PC-9 (cell line): ENCODE data around the gene RGS19. TPM values are rescaled to one million over a fixed set of nuclear protein-coding genes. Genes with fewer than 3 reads are reported as not detected.

Source experiments
- BruUV-seq: library from RNA; stranded (reverse); fragments of 400-500 nt; replicated peaks from 2 replicates; lab custom pipeline; 2021; lab: Mats Ljungman, UMichigan
- CTCF ChIA-PET: fragments of 300-600 bp; sonication (Branson Sonifier 250); formaldehyde crosslinking; loops from one replicate; lab custom pipeline; 2022; ENCODE audit warnings: antibody characterized with exemption; lab: Charles Lee
- POLR2A ChIA-PET: fragments of 300-600 bp; sonication (Branson Sonifier 250); formaldehyde crosslinking; loops from one replicate; lab custom pipeline; 2022; ENCODE audit warnings: antibody characterized with exemption; ENCODE audit not compliant: unreplicated experiment; lab: Charles Lee
- DNase-seq, 2 experiments: peaks; one replicate each; pipeline versions ENCODE4 v3.0.0 to v3.0.0-alpha.2; 2015 to 2022; ENCODE audit warnings: mixed read lengths in 1 of 2
- H2AFZ ChIP-seq: fragments of 200-600 bp; sonication (generic); 2 replicates; pipeline ENCODE4 v1.8.1; 2017; ENCODE audit warnings: antibody characterized with exemption
- H3F3A ChIP-seq: fragments of 200-600 bp; sonication (generic); 2 replicates; pipeline ENCODE4 v1.8.1; 2017; ENCODE audit warnings: antibody characterized with exemption, mild to moderate bottlenecking, low read depth; ENCODE audit not compliant: insufficient read depth
- H3K27ac ChIP-seq: fragments of 200-600 bp; sonication (generic); 2 replicates; pipeline ENCODE4 v1.6.1; 2016; ENCODE audit warnings: mixed run types
- H3K27me3 ChIP-seq: fragments of 200-600 bp; sonication (generic); 2 replicates; pipeline ENCODE4 v1.6.1; 2016; ENCODE audit warnings: low read depth, mixed run types; ENCODE audit not compliant: insufficient read depth
- H3K36me3 ChIP-seq: fragments of 200-600 bp; sonication (generic); 2 replicates; pipeline ENCODE4 v1.6.1; 2016; ENCODE audit warnings: low read depth, mixed run types
- H3K4me1 ChIP-seq: fragments of 200-600 bp; sonication (generic); replicated peaks from 2 replicates; pipeline ENCODE4 v1.6.1; 2016; ENCODE audit warnings: mixed run types; ENCODE audit not compliant: insufficient read depth
- H3K4me2 ChIP-seq: fragments of 200-600 bp; sonication (generic); 2 replicates; pipeline ENCODE4 v1.6.1; 2017; ENCODE audit warnings: mixed run types
- H3K4me3 ChIP-seq: fragments of 200-600 bp; sonication (generic); 2 replicates; pipeline ENCODE4 v1.6.1; 2016; ENCODE audit warnings: mixed run types
- H3K79me2 ChIP-seq: fragments of 200-600 bp; sonication (generic); 2 replicates; pipeline ENCODE4 v1.6.1; 2017; ENCODE audit warnings: low read depth, mixed run types
- H3K9me2 ChIP-seq: fragments of 200-600 bp; sonication (generic); 2 replicates; pipeline ENCODE4 v1.8.1; 2017; ENCODE audit warnings: mild to moderate bottlenecking; ENCODE audit not compliant: insufficient read depth
- H3K9me3 ChIP-seq: fragments of 200-600 bp; sonication (generic); 2 replicates; pipeline ENCODE4 v1.8.1; 2016; ENCODE audit warnings: low read depth; ENCODE audit not compliant: insufficient read depth
- H4K20me1 ChIP-seq: fragments of 200-600 bp; sonication (generic); 2 replicates; pipeline ENCODE4 v1.8.1; 2017; ENCODE audit not compliant: insufficient read depth
- EZH2 ChIP-seq: fragments of 200-600 bp; sonication (generic); IDR thresholded peaks from 2 replicates; pipeline ENCODE4 v1.8.0; 2017; ENCODE audit warnings: antibody characterized with exemption, low read depth
- intact Hi-C: fragments of 100-400 bp; cut with micrococcal nuclease; formaldehyde crosslinking; loops from one replicate; pipeline ENCODE4 v1.10.0; 2022; ENCODE audit not compliant: unreplicated experiment
- total RNA-seq: library from RNA; stranded (reverse); gene quantifications from 2 replicates; pipeline ENCODE4 v1.2.3, GENCODE V29; 2021
- TF ChIP-seq, protein P1 (sequence below): fragments of 200-600 bp; sonication (generic); conservative IDR thresholded peaks from 2 replicates; pipeline ENCODE4 v1.6.1; 2017; ENCODE audit warnings: mixed run types, antibody characterized with exemption, mild to moderate bottlenecking, moderate library complexity

The RGS19 gene
- total RNA-seq, 1 experiment from 2014 or later, result 33.3 TPM

DNA sequence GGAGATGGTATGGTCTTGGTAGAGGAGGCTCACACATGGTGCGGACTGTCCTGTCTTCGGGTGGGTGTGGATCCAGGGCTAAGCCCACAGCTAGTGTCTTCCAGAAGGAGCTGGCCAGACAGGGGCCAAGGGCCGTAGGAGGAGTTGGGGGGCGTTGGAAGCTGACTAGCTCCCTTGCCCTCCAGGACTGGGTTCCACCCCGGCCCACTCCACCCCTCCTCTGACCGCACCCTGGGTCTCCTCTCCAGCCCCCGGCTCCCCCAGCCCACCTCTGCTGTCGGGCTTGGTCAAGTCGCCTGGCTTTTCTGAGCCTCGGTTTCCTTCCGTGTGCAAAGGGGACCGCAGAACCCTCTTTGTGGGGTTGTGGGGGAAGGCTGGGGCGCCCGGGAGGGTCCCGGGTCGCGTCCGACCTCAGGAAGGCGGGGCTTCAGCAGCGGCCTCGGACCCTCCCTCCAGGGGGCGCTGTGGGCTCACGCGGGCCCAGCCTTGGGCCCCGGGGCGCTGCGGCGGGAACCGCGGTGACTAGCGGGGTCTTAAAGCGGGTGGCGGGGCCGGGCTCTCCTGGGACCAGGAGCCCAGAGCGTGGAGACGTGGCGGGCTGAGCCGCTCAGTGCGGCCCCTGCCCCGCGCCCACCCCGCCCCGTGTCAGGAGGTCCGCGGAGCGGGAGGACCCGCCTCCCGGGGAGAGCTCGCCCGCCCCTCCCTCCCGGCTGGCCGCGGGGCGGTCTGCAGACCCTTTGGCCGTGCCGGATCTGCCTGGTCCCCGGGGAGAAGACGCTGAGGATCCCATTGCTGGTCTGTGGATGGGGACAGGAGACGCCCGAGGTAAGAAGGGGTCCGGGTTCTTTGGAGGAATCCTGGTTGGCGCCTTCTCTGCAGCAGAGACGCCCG lies 22.7 kb upstream of the RGS19 start:
- Histone ChIP-seq H3K9me2 (no peaks in the 10 kb centered on the region), H3K27me3 (peaks cover 95% of the 10 kb centered on the region), H3K27ac (no peak overlapping the region), H2AFZ (no peak overlapping the region), H3K4me1 (no peaks in the 10 kb centered on the region), H3K9me3 (no peaks in the 10 kb centered on the region), H3K79me2 (no peaks in the 10 kb centered on the region), H3K36me3 (no peaks in the 10 kb centered on the region), H3F3A (no peaks in the 10 kb centered on the region), H3K4me2 (peak overlapping the region; percentile 56), H3K4me3 (no peak overlapping the region), H4K20me1 (no peaks in the 10 kb centered on the region; the same call in 1 of the 2 replicates)
- DNase-seq, result peak; percentile 32 to 60
- intact Hi-C loops, result no loop called here
- CTCF ChIA-PET, result interaction anchor here (0.5 to 0.7 kb wide), 6 partner anchors 15 to 627 kb away, joined by 3 to 16 read pairs (median 5); no protein-coding TSS in a partner anchor
- BruUV-seq, result no TSS peak
- POLR2A ChIA-PET, result no interaction called here
- no peak; the same call in 1 of the 2 replicates for TF ChIP-seq EZH2
- TF ChIP-seq, protein P1, sequence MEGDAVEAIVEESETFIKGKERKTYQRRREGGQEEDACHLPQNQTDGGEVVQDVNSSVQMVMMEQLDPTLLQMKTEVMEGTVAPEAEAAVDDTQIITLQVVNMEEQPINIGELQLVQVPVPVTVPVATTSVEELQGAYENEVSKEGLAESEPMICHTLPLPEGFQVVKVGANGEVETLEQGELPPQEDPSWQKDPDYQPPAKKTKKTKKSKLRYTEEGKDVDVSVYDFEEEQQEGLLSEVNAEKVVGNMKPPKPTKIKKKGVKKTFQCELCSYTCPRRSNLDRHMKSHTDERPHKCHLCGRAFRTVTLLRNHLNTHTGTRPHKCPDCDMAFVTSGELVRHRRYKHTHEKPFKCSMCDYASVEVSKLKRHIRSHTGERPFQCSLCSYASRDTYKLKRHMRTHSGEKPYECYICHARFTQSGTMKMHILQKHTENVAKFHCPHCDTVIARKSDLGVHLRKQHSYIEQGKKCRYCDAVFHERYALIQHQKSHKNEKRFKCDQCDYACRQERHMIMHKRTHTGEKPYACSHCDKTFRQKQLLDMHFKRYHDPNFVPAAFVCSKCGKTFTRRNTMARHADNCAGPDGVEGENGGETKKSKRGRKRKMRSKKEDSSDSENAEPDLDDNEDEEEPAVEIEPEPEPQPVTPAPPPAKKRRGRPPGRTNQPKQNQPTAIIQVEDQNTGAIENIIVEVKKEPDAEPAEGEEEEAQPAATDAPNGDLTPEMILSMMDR, result peak; percentile 79

DNA sequence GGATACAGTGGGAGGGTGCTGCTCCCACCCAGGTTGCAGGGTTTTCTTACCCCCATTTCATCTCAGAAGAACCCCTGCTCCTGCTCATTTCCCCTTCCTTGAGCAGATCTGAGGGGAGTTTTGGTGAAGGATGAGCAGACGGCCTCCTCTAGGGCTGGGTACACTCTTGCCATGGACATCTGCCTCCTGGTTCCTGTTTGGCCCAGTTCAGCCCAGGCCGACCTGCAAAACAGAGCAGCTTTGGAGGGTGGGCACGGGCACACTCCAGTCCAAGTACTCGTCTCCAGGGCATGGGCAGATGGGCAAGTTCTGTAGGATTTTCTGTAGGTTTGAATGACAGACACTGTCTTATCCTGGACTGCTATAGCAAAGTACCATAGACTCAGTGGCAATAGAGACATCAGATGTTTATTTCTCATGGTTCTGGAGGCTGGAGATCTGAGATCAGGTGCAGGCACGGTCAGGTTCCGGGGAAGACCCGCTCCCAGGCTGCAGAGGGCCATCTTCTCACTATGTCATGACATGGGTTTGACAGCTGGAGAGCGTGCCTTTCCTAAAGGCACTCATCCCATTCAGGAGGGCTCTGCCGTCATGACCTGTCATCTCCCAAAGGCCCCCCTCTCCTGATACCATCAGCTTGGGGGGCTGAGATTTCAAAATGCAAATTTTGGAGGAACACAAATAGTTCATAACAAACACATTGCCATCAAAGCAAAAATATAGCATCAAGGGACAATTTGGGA lies 21.8 kb upstream of the RGS19 start:
- DNase-seq, result no peak
- H2AFZ ChIP-seq, result no peak overlapping the region
- TF ChIP-seq, protein P1, result no peak
- TF ChIP-seq EZH2, result no peak
- intact Hi-C loops, result no loop called here
- ChIA-PET POLR2A (no interaction called here), CTCF (interaction anchor here (0.5 kb wide), 1 partner anchor 51 kb away, joined by 4 read pairs; no protein-coding TSS in a partner anchor)
- H3K27ac ChIP-seq, result no peak overlapping the region
- no peak overlapping the region for H3K4me3 ChIP-seq
- peaks cover 87% of the 10 kb centered on the region for H3K27me3 ChIP-seq
- no peaks in the 10 kb centered on the region for H3K9me2 ChIP-seq
- H3F3A ChIP-seq, result no peaks in the 10 kb centered on the region
- no peak overlapping the region for H3K4me2 ChIP-seq
- no peaks in the 10 kb centered on the region for H3K9me3 ChIP-seq
- no peaks in the 10 kb centered on the region for H3K36me3 ChIP-seq
- H4K20me1 ChIP-seq, result no peaks in the 10 kb centered on the region; the same call in 1 of the 2 replicates
- no TSS peak for BruUV-seq
- H3K4me1 ChIP-seq, result no peaks in the 10 kb centered on the region
- H3K79me2 ChIP-seq, result no peaks in the 10 kb centered on the region

DNA sequence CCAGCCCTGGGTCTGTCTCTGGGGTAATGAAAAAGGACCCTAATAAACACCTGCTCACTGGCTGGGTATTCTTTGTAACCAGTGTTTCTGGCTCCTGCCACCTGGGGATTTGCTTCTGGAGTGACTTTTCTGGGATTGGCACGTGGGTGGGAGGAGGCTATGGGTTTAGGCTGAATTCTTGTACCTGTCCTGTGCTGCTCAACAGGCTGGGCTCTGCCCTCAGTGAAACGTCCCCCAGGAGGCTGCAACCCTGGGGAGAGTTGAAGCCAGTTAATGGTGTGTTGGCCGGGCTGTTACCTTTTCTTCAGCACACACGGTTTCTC lies 21.2 kb upstream of the RGS19 start:
- Histone ChIP-seq H3F3A (no peaks in the 10 kb centered on the region), H3K4me1 (no peaks in the 10 kb centered on the region), H3K9me3 (no peaks in the 10 kb centered on the region), H2AFZ (no peak overlapping the region), H3K9me2 (no peaks in the 10 kb centered on the region), H3K27ac (no peak overlapping the region), H3K36me3 (no peaks in the 10 kb centered on the region), H3K4me3 (no peak overlapping the region), H3K27me3 (peaks cover 82% of the 10 kb centered on the region), H3K4me2 (no peak overlapping the region), H4K20me1 (no peaks in the 10 kb centered on the region), H3K79me2 (no peaks in the 10 kb centered on the region)
- intact Hi-C loops, result no loop called here
- TF ChIP-seq EZH2, result no peak
- TF ChIP-seq, protein P1, result no peak
- peak in 1 of 2 experiments; percentile 34 for DNase-seq
- POLR2A ChIA-PET, result no interaction called here
- BruUV-seq, result no TSS peak
- CTCF ChIA-PET, result no interaction called here
